Tibial nerve (tissue), 4 donors: ENCODE data around the gene RNF144B.

Source experiments
- EP300 ChIP-seq, 2 donors: sonication (generic); formaldehyde crosslinking; IDR thresholded peaks; one replicate each; pipeline ENCODE4 v1.6.1; 2017; ENCODE audit warnings: antibody characterized with exemption in 2 of 2, mild to moderate bottlenecking in 1 of 2
- POLR2A ChIP-seq, 2 donors: fragments of 450-650 bp; IDR thresholded peaks; one replicate each; pipeline ENCODE4 v1.6.1; 2017; ENCODE audit warnings: antibody characterized with exemption in 2 of 2, mild to moderate bottlenecking in 2 of 2, moderate library complexity in 2 of 2
- TF ChIP-seq, protein P1 (sequence below), 5 experiments: fragments of 200-600 bp in 3 of 5; fragments of 450-650 bp in 2 of 5; sonication (generic) in 3 of 5; IDR thresholded peaks; one replicate each; pipeline ENCODE4 v1.5.1; 2016 to 2019; ENCODE audit warnings: antibody characterized with exemption in 5 of 5, mild to moderate bottlenecking in 3 of 5, moderate library complexity in 2 of 5

DNA sequence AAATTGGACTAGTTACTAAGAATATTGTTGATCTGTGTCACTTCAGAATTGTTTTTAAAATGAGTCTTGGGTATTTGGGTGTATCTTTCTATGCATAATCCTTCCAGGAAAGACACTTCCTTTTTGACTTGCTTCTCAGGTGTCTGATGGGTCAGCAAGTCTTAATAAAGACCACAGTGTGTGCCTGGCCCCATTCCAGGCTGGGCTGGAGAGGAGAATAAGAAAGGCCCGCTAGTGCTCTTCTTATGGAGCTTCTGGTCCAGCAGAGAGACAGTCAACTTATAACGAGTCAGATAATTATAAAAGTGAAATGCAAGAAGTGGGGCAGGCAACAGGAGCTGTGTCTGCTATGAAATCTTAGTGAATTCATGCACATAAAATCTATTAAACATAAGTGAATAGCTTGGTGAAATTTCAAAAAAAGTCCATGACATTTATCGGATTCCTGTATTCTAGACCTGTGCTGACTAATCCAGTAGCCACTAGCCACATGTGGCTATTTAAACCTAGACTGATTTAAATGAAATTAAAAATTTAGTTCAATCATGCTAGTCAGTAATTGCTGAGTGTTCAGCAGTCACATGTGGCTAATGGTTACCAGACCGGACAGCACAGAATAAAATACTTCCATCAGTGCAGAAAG lies 42.6 kb downstream of the RNF144B start:
- TF ChIP-seq EP300 (IDR thresholded peaks at IDR 0.05) (no peak), POLR2A (IDR thresholded peaks at IDR 0.05) (no peak)
- TF ChIP-seq, protein P1, sequence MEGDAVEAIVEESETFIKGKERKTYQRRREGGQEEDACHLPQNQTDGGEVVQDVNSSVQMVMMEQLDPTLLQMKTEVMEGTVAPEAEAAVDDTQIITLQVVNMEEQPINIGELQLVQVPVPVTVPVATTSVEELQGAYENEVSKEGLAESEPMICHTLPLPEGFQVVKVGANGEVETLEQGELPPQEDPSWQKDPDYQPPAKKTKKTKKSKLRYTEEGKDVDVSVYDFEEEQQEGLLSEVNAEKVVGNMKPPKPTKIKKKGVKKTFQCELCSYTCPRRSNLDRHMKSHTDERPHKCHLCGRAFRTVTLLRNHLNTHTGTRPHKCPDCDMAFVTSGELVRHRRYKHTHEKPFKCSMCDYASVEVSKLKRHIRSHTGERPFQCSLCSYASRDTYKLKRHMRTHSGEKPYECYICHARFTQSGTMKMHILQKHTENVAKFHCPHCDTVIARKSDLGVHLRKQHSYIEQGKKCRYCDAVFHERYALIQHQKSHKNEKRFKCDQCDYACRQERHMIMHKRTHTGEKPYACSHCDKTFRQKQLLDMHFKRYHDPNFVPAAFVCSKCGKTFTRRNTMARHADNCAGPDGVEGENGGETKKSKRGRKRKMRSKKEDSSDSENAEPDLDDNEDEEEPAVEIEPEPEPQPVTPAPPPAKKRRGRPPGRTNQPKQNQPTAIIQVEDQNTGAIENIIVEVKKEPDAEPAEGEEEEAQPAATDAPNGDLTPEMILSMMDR (IDR thresholded peaks at IDR 0.05) = no peak
